Colonic mucosa (tissue), 4 donors: ENCODE results near the gene TEX10. TPM values are rescaled to one million over a fixed set of nuclear protein-coding genes. Genes with fewer than 3 reads are reported as not detected.

Experiments
- DNase-seq: peaks from one replicate; pipeline ENCODE4 v3.0.0-alpha.2; 2020
- H3K27ac ChIP-seq: fragments of 200-600 bp; one replicate; pipeline ENCODE4 v1.8.0; 2021
- H3K27me3 ChIP-seq: fragments of 200-600 bp; one replicate; pipeline ENCODE4 v1.8.0; 2021
- H3K36me3 ChIP-seq: fragments of 200-600 bp; one replicate; pipeline ENCODE4 v1.8.0; 2021
- H3K4me1 ChIP-seq: fragments of 200-600 bp; one replicate; pipeline ENCODE4 v1.8.0; 2021; ENCODE audit warnings: mild to moderate bottlenecking
- H3K4me3 ChIP-seq: fragments of 200-600 bp; one replicate; pipeline ENCODE4 v1.8.0; 2021
- H3K9ac ChIP-seq, 2 donors: one replicate each; pipeline ENCODE4 v1.7.0; 2013; ENCODE audit warnings: control low read depth in 2 of 2, low read depth in 2 of 2, low read length in 2 of 2
- H3K9me3 ChIP-seq: fragments of 200-600 bp; one replicate; pipeline ENCODE4 v1.8.0; 2021
- intact Hi-C: fragments of 100-400 bp; cut with DNase I; formaldehyde crosslinking; loops from one replicate; pipeline ENCODE4 v1.14.1; 2022
- total RNA-seq, 2 donors: library from RNA; stranded (reverse); fragmentation: NEBNext Ultra II Directional in 1 of 2; extraction: Animal tissue kit (Norgen Biotek cat#: 25700) in 1 of 2; gene quantifications; one replicate each; pipeline ENCODE4 v1.2.1, GENCODE V29; 2021
- TF ChIP-seq, protein P1 (sequence below): fragments of 200-600 bp; IDR thresholded peaks from one replicate; pipeline ENCODE4 v1.8.0; 2022; ENCODE audit warnings: antibody characterized with exemption, mild to moderate bottlenecking
- donor health status: healthy.
- donor health status: DM: no; HTN: no; CAD: no.
- donor health status: DM: no; HTN: no; CAD: no.

The TEX10 gene
- total RNA-seq, 2 donors from 2014 or later: 8.3 to 11.5 TPM

DNA sequence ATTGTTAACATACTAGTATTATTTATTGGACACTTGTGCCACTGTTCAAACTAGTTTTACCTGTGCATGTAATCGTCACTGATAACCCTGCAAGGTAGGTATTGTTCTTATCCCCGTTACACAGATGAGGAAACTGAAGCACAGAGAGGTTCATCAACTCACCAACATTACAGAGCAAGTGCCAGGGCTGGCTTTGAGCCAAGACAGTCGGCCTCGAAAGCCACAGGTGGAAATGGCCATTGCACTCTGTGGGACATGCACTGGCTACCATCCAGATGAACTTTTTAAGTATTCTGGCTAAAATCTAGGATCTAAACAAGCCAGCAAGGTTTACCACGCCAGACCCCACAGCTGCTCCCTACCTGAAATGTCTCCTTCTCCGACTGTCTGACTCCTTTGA lies 57.9 kb downstream of the TEX10 start:
- H3K9me3 ChIP-seq: no peaks in the 10 kb centered on the region
- no peak overlapping the region for H3K4me3 ChIP-seq
- no peak overlapping the region for H3K27ac ChIP-seq
- H3K4me1 ChIP-seq: no peaks in the 10 kb centered on the region
- TF ChIP-seq, protein P1, sequence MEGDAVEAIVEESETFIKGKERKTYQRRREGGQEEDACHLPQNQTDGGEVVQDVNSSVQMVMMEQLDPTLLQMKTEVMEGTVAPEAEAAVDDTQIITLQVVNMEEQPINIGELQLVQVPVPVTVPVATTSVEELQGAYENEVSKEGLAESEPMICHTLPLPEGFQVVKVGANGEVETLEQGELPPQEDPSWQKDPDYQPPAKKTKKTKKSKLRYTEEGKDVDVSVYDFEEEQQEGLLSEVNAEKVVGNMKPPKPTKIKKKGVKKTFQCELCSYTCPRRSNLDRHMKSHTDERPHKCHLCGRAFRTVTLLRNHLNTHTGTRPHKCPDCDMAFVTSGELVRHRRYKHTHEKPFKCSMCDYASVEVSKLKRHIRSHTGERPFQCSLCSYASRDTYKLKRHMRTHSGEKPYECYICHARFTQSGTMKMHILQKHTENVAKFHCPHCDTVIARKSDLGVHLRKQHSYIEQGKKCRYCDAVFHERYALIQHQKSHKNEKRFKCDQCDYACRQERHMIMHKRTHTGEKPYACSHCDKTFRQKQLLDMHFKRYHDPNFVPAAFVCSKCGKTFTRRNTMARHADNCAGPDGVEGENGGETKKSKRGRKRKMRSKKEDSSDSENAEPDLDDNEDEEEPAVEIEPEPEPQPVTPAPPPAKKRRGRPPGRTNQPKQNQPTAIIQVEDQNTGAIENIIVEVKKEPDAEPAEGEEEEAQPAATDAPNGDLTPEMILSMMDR: no peak
- intact Hi-C loops: no loop called here
- H3K9ac ChIP-seq: no peak overlapping the region
- no peaks in the 10 kb centered on the region for H3K36me3 ChIP-seq
- DNase-seq: no peak
- no peaks in the 10 kb centered on the region for H3K27me3 ChIP-seq

DNA sequence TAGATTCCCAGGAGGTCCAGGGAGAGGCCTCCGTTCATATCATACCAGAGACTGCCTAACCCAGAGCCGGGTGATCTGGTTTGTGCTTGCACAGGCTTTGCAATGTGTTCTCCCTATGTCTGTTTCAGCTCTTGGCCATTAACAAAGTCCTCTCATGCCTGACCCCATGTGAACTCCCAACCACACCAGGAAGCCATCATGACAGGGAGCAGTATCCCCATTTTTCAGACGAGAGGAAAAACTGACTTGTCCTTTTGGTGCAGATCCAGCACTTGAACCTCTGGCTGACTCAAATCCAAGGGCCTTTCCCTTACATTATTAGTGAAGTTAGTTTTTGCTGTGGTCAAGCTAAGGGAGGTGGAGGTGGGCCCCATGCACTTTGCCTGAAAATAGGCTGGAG lies 58.4 kb downstream of the TEX10 start:
- Histone ChIP-seq H3K9ac (no peak overlapping the region), H3K4me1 (no peaks in the 10 kb centered on the region), H3K36me3 (no peaks in the 10 kb centered on the region), H3K9me3 (no peaks in the 10 kb centered on the region), H3K27ac (no peak overlapping the region), H3K27me3 (no peaks in the 10 kb centered on the region), H3K4me3 (no peak overlapping the region)
- TF ChIP-seq, protein P1: no peak
- DNase-seq: no peak
- intact Hi-C loops: no loop called here

DNA sequence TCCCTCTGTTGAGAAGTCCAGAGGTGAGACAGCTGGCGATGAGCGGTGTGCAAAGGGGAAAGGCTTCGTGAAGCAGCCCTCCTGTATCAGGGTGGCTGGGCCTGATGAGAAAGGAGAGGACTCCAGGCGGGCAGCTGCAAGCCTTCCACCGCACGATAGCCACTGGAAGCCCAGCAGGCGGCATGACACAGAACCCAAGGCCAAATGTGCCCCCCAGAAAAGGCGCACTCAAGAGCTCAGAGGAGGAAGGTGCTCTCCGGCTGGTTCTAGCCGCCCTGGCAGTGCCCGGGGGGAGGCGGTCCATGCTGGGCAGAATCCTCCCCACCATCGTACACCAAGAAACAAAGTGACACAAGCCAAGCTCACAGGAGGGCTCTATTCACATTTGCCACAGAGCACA lies 60.3 kb downstream of the TEX10 start:
- TF ChIP-seq, protein P1: no peak
- no peak overlapping the region for H3K9ac ChIP-seq
- no peaks in the 10 kb centered on the region for H3K27me3 ChIP-seq
- no peak for DNase-seq
- H3K4me3 ChIP-seq: no peak overlapping the region
- no peaks in the 10 kb centered on the region for H3K36me3 ChIP-seq
- intact Hi-C loops: no loop called here
- H3K4me1 ChIP-seq: no peaks in the 10 kb centered on the region
- no peaks in the 10 kb centered on the region for H3K9me3 ChIP-seq
- H3K27ac ChIP-seq: no peak overlapping the region

DNA sequence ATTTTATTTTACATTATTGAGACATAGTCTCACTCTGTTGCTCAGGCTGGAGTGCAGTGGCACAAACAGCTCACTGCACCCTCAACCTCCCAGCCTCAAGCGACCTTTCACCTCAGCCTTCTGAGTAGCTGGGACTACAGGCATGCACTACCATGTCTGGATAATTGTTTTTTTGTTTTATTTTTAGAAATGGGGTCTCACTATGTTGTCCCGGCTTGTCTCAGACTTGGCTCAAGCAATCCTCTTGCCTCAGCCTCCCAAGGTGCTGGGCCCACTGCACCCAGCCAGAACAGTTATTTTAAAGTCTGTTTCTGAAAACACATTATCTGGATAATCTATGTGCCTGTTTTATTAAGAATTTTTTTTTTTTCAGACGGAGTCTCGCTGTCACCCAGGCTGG lies 62.0 kb downstream of the TEX10 start:
- no peaks in the 10 kb centered on the region for H3K4me1 ChIP-seq
- intact Hi-C loops: no loop called here
- H3K36me3 ChIP-seq: no peaks in the 10 kb centered on the region
- no peak overlapping the region for H3K4me3 ChIP-seq
- H3K27ac ChIP-seq: no peak overlapping the region
- DNase-seq: no peak
- H3K9me3 ChIP-seq: no peaks in the 10 kb centered on the region
- TF ChIP-seq, protein P1: no peak
- no peaks in the 10 kb centered on the region for H3K27me3 ChIP-seq
- no peak overlapping the region for H3K9ac ChIP-seq

DNA sequence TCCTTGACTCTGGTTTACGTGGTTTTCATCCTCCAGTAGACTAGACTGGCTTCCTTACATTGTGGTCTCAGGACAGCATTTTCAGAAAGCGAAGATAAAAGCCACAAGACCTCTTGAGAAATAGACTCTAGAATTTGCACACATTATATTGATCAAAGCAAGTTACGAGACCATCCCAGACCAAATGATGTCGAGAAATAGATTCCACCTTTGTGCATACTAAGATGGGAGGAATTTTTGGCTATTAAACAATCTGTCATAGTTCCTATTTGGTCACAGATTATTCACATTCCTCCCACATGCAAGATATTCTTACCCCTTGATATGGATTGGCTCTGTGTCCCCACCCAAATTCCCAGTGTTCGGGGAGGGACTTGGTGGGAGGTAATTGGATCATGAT lies 65.6 kb downstream of the TEX10 start:
- Histone ChIP-seq H3K36me3 (no peaks in the 10 kb centered on the region), H3K9ac (no peak overlapping the region), H3K27me3 (no peaks in the 10 kb centered on the region), H3K27ac (no peak overlapping the region), H3K4me3 (no peak overlapping the region), H3K4me1 (no peaks in the 10 kb centered on the region), H3K9me3 (no peaks in the 10 kb centered on the region)
- TF ChIP-seq, protein P1: no peak
- intact Hi-C loops: no loop called here
- no peak for DNase-seq

DNA sequence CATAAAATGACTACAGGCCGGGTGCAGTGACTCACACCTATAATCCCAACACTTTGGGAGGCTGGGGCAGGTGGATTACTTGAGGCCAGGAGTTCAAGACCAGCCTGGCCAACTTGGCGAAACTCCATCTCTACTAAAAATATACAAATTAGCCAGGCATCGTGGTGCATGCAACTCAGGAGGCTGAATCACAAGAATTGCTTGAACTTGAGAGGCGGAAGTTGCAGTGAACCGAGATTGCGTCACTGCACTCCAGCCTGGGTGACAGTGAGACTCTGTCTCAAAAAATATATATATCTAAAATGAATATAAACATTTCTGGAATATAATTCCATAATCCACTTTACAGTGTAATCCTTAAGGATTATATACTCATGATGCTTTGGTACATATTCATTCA lies 66.5 kb downstream of the TEX10 start:
- no peak for DNase-seq
- Histone ChIP-seq H3K4me1 (no peaks in the 10 kb centered on the region), H3K36me3 (no peaks in the 10 kb centered on the region), H3K27ac (no peak overlapping the region), H3K9ac (no peak overlapping the region), H3K27me3 (no peaks in the 10 kb centered on the region), H3K9me3 (no peaks in the 10 kb centered on the region), H3K4me3 (no peak overlapping the region)
- TF ChIP-seq, protein P1: no peak
- intact Hi-C loops: no loop called here
